HepG2 (cell line): ENCODE data around the gene PHF2. TPM values are rescaled to one million over a fixed set of nuclear protein-coding genes. Genes with fewer than 3 reads are reported as not detected.

Source experiments
- AGO1 ChIP-seq: fragments of 200-400 bp; formaldehyde crosslinking; IDR thresholded peaks from 2 replicates; pipeline ENCODE4 v1.6.1; 2017; ENCODE audit warnings: mild to moderate bottlenecking, low read depth, low read length, moderate library complexity; ENCODE audit not compliant: poor library complexity, severe bottlenecking
- AHDC1 ChIP-seq: sonication (generic); formaldehyde crosslinking; IDR thresholded peaks from 2 replicates; pipeline ENCODE4 v1.5.1; 2020; ENCODE audit warnings: mild to moderate bottlenecking, missing genetic modification reagents, borderline replicate concordance
- CCDC6 ChIP-seq: sonication (generic); formaldehyde crosslinking; IDR thresholded peaks from 2 replicates; pipeline ENCODE4 v1.8.1; 2022; ENCODE audit warnings: mild to moderate bottlenecking, missing genetic modification reagents, moderate library complexity
- FOXP1 ChIP-seq, 2 experiments: fragments of 450-650 bp in 1 of 2; IDR thresholded peaks; 2 replicates each; pipeline ENCODE4 v1.6.1; 2017 to 2018; ENCODE audit warnings: antibody characterized with exemption in 1 of 2
- HDAC6 ChIP-seq: fragments of 200-600 bp; sonication (generic); IDR thresholded peaks from 2 replicates; pipeline ENCODE4 v1.7.0; 2017; ENCODE audit warnings: mild to moderate bottlenecking, antibody characterized with exemption, low read length, low read depth
- HNRNPH1 ChIP-seq: fragments of 200-400 bp; formaldehyde crosslinking; optimal IDR thresholded peaks from 2 replicates; pipeline ENCODE3; 2017; ENCODE audit warnings: mild to moderate bottlenecking, low read depth, low read length
- HNRNPUL1 ChIP-seq: fragments of 200-400 bp; formaldehyde crosslinking; IDR thresholded peaks from 2 replicates; pipeline ENCODE4 v1.6.1; 2017; ENCODE audit warnings: low read depth, mild to moderate bottlenecking, low read length, moderate library complexity
- KDM3A ChIP-seq: IDR thresholded peaks from 2 replicates; pipeline ENCODE4 v1.6.1; 2018; ENCODE audit warnings: low read depth, missing compliant biosample characterization
- MAZ ChIP-seq, 2 experiments: sonication (generic) in 1 of 2; formaldehyde crosslinking in 1 of 2; IDR thresholded peaks; 2 replicates each; pipeline versions ENCODE4 v1.5.0 to v1.6.1; 2012 to 2020; ENCODE audit warnings: low read depth in 2 of 2, mild to moderate bottlenecking in 2 of 2, borderline replicate concordance in 1 of 2, improper control_type of control experiment in 1 of 2, low read length in 1 of 2, missing genetic modification reagents in 1 of 2, moderate library complexity in 1 of 2
- MTA3 ChIP-seq: sonication (generic); formaldehyde crosslinking; IDR thresholded peaks from 2 replicates; pipeline ENCODE4 v1.4.0; 2020; ENCODE audit warnings: missing genetic modification reagents
- SMARCC2 ChIP-seq: fragments of 450-650 bp; IDR thresholded peaks from 2 replicates; pipeline ENCODE4 v1.6.1; 2017; ENCODE audit warnings: antibody characterized with exemption, mild to moderate bottlenecking
- ZFY ChIP-seq: sonication (generic); formaldehyde crosslinking; IDR thresholded peaks from 2 replicates; pipeline ENCODE4 v1.4.0; 2020; ENCODE audit warnings: missing genetic modification reagents
- ZNF251 ChIP-seq: sonication (generic); formaldehyde crosslinking; IDR thresholded peaks from 2 replicates; pipeline ENCODE4 v1.9.0; 2021; ENCODE audit warnings: mild to moderate bottlenecking, missing genetic modification reagents
- ZNF264 ChIP-seq: sonication (generic); formaldehyde crosslinking; IDR thresholded peaks from 2 replicates; pipeline ENCODE4 v1.4.0; 2020; ENCODE audit warnings: missing genetic modification reagents
- ZNF546 ChIP-seq: sonication (generic); formaldehyde crosslinking; conservative IDR thresholded peaks from 2 replicates; pipeline ENCODE4 v1.8.1; 2023; ENCODE audit warnings: mild to moderate bottlenecking, missing genetic modification reagents
- ZNF564 ChIP-seq: sonication (generic); formaldehyde crosslinking; IDR thresholded peaks from 2 replicates; pipeline ENCODE4 v1.8.1; 2023; ENCODE audit warnings: mild to moderate bottlenecking, missing genetic modification reagents
- ZNF639 ChIP-seq: conservative IDR thresholded peaks from 2 replicates; pipeline ENCODE4 v1.6.1; 2018; ENCODE audit warnings: missing genetic modification reagents
- ZSCAN31 ChIP-seq: sonication (generic); formaldehyde crosslinking; IDR thresholded peaks from 2 replicates; pipeline ENCODE4 v1.5.0; 2020; ENCODE audit warnings: low read depth, mild to moderate bottlenecking, missing genetic modification reagents
- polyA plus RNA-seq, 8 experiments: library from polyadenylated mRNA; depleted of rRNA in 3 of 8; stranded (reverse) in 7 of 8; unstranded in 1 of 8; fragments of >200 nt; fragmentation: Illumina TruSeq in 4 of 8; extraction: Trizol in 4 of 8; gene quantifications; 2 replicates each; pipeline versions ENCODE4 v1.2.1 to v1.2.3, GENCODE V29; 2011 to 2016; ENCODE audit warnings: low read depth in 4 of 8, missing spikeins in 1 of 8, mixed read lengths in 1 of 8; ENCODE audit not compliant: insufficient read depth in 1 of 8
- total RNA-seq, 5 experiments: library from RNA; depleted of rRNA; stranded (reverse); fragments of >200 nt; fragmentation: Illumina TruSeq; extraction: Trizol; gene quantifications; 2 replicates each; pipeline ENCODE4 v1.2.3, GENCODE V29; 2016; ENCODE audit warnings: low read depth in 1 of 5
- TF ChIP-seq, protein P1 (sequence below): sonication (generic); formaldehyde crosslinking; IDR thresholded peaks from 2 replicates; pipeline ENCODE4 v1.5.1; 2020; ENCODE audit warnings: mild to moderate bottlenecking, missing genetic modification reagents, borderline replicate concordance
- TF ChIP-seq, protein P2 (sequence below): sonication (generic); formaldehyde crosslinking; IDR thresholded peaks from 2 replicates; pipeline ENCODE4 v1.4.0; 2020; ENCODE audit warnings: mild to moderate bottlenecking, missing genetic modification reagents

PHF2 gene
- total and polyA plus RNA-seq, 2 of the 13 experiments (the other 11 are each of a cell fraction or from before 2014, with no cell fraction given), result 6.6 to 9.1 TPM

GRCh38 chr9:93566408-93567270 lies 9.7 kb upstream of the PHF2 start (continued):
- TF ChIP-seq ZSCAN31 (CRISPR knock-in tag) (peak; percentile 71), HNRNPUL1 (no peak), MAZ (IDR thresholded peaks at IDR 0.05; ENCODE audit: borderline replicate concordance, low read depth, low read length) (peak; percentile 94), MAZ (CRISPR knock-in tag; IDR thresholded peaks at IDR 0.05; ENCODE audit: low read depth) (peak; percentile 99), AHDC1 (no peak), HDAC6 (no peak), FOXP1 (IDR thresholded peaks at IDR 0.05) (no peak), FOXP1 (CRISPR knock-in tag; IDR thresholded peaks at IDR 0.05) (no peak), AGO1 (peak; percentile 91), SMARCC2 (no peak), CCDC6 (no peak; the same call in none of the 2 replicates), KDM3A (CRISPR knock-in tag) (peak; percentile 47; the same call in 1 of the 2 replicates), HNRNPH1 (no peak), ZNF264 (CRISPR knock-in tag) (peak; percentile 77), ZFY (CRISPR knock-in tag) (peak; percentile 100), MTA3 (CRISPR knock-in tag) (no peak), ZNF639 (CRISPR knock-in tag) (0 out of 2 replicates have a peak, but pooled peaks have one; percentile 17), ZNF564 (CRISPR knock-in tag) (no peak), ZNF251 (no peak), ZNF546 (CRISPR knock-in tag) (no peak; the same call in 1 of the 2 replicates)
- TF ChIP-seq, protein P1, sequence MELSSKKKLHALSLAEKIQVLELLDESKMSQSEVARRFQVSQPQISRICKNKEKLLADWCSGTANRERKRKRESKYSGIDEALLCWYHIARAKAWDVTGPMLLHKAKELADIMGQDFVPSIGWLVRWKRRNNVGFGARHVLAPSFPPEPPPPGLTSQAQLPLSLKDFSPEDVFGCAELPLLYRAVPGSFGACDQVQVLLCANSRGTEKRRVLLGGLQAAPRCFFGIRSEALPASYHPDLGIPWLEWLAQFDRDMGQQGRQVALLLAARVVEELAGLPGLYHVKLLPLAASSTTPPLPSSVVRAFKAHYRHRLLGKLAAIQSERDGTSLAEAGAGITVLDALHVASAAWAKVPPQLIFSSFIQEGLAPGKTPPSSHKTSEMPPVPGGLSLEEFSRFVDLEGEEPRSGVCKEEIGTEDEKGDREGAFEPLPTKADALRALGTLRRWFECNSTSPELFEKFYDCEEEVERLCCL, result no peak
- TF ChIP-seq, protein P2, sequence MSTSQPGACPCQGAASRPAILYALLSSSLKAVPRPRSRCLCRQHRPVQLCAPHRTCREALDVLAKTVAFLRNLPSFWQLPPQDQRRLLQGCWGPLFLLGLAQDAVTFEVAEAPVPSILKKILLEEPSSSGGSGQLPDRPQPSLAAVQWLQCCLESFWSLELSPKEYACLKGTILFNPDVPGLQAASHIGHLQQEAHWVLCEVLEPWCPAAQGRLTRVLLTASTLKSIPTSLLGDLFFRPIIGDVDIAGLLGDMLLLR, result peak; percentile 59; the same call in 1 of the 2 replicates
